KG1 (cell line): ENCODE results near the gene MAGEB18.

Source experiments
- DNase-seq: peaks from one replicate; lab custom pipeline; 2025; lab: John Stamatoyannopoulos, UW

Gene MAGEB18

GRCh38 chrX:26138274-26138673, at the start of gene MAGEB18:
Gene MAGEB18 (plus strand): TSS chrX:26138343. CDS start chrX:26138986, 643 bp downstream.
- DNase-seq: no peak

DNA sequence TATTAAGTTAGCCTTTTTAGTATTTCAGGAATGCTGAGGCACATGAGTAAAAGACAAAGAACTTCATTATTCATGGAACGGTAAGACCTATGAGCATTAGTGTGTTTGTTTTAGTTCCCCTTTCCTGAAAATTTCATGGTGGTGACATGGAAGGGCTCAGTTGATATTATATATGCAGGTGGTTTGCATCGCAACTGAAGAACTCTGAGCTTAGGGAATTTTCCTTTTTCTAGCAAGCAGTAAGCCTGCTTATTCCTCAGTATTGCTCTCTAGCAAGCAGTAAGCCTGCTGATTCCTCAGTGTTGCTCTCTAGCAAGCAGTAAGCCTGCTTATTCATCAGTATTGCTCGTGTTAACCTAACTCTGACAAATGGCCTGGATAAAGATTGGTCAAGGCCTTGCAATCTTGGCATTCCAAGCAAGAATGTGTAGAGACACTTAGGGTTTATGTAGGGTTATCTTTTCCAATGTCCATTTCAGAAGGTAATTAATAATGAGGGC, 37.7 kb upstream of the MAGEB18 start:
- DNase-seq: no peak

- no peak for DNase-seq
Measured at GRCh38 chrX:26109142-26109541, 29.0 kb upstream of the MAGEB18 start.

GRCh38 chrX:26146024-26146423, 7.9 kb downstream of the MAGEB18 start:
- no peak for DNase-seq

- no peak for DNase-seq
Measured at GRCh38 chrX:26160301-26160700, 22.2 kb downstream of the MAGEB18 start, which contains the start of gene MAGEB6B. Gene MAGEB6B (plus strand): TSS chrX:26160601. CDS start chrX:26160601, 0 bp downstream.
